ENCODE data around the gene KRTAP23-1. TPM values are rescaled to one million over a fixed set of nuclear protein-coding genes. Genes with fewer than 3 reads are reported as not detected.

The KRTAP23-1 gene
- total RNA-seq, 2 donors from 2014 or later = not detected

- H3K9ac ChIP-seq (ENCODE audit: extremely low read depth, low read length, poor library complexity, severe bottlenecking) = no peak overlapping the region
- H3K4me3 ChIP-seq (ENCODE audit: low read length) = no peak overlapping the region
- H3K36me3 ChIP-seq (ENCODE audit: control insufficient read depth, insufficient read depth, low read length) = no peaks in the 10 kb centered on the region
- no peaks in the 10 kb centered on the region for H3K27me3 ChIP-seq (ENCODE audit: control insufficient read depth, insufficient read depth, low read length, poor library complexity, severe bottlenecking)
- peaks cover 12% of the 10 kb centered on the region for H3K9me3 ChIP-seq (ENCODE audit: control insufficient read depth, low read length)
- no peak for DNase-seq
- whole genome bisulfite sequencing, 2 experiments (ENCODE audit: insufficient coverage in 1 of 2, insufficient read length in 1 of 2) = 86% methylated on average over 1 of the region's 2 CpGs; no CpG with 5 or more reads in 1 of the 2 experiments
- peak; percentile 54 for TF ChIP-seq CTCF (conservative IDR thresholded peaks at IDR 0.05)
- no peak overlapping the region for H3K27ac ChIP-seq (ENCODE audit: low read depth, low read length)
- Mint-ChIP-seq H3K27me3 (ENCODE audit: insufficient read depth) (no peaks in the 10 kb centered on the region), H3K9me3 (no peaks in the 10 kb centered on the region), H3K4me1 (peaks cover 6% of the 10 kb centered on the region), H3K4me3 (no peak overlapping the region), H3K27ac (no peak overlapping the region), H3K36me3 (ENCODE audit: low read depth) (no peaks in the 10 kb centered on the region)
- H3K4me1 ChIP-seq (ENCODE audit: control insufficient read depth, insufficient read depth, low read length) = peaks cover 4% of the 10 kb centered on the region
Measured at GRCh38 chr21:30345014-30345413, 3.4 kb downstream of the KRTAP23-1 start.

GRCh38 chr21:30340714-30341573 is 7.5 kb downstream of the KRTAP23-1 start:
- Mint-ChIP-seq H3K36me3 (ENCODE audit: low read depth) (no peaks in the 10 kb centered on the region), H3K4me1 (no peaks in the 10 kb centered on the region)
- DNase-seq = peak; percentile 81

GRCh38 chr21:30338717-30339116 is 9.7 kb downstream of the KRTAP23-1 start:
- Mint-ChIP-seq H3K36me3 (ENCODE audit: low read depth) (no peaks in the 10 kb centered on the region), H3K27ac (no peak overlapping the region), H3K9me3 (no peaks in the 10 kb centered on the region), H3K27me3 (ENCODE audit: insufficient read depth) (no peaks in the 10 kb centered on the region), H3K4me1 (no peaks in the 10 kb centered on the region), H3K4me3 (no peak overlapping the region)
- H3K4me3 ChIP-seq (ENCODE audit: low read length) = no peak overlapping the region
- no peak overlapping the region for H3K9ac ChIP-seq (ENCODE audit: extremely low read depth, low read length, poor library complexity, severe bottlenecking)
- no peaks in the 10 kb centered on the region for H3K36me3 ChIP-seq (ENCODE audit: control insufficient read depth, insufficient read depth, low read length)
- no peaks in the 10 kb centered on the region for H3K9me3 ChIP-seq (ENCODE audit: control insufficient read depth, low read length)
- WGBS, 2 experiments (ENCODE audit: insufficient coverage in 1 of 2, insufficient read length in 1 of 2) = 98 to 100% methylated on average over 4 of the region's 4 CpGs
- no peak for DNase-seq
- TF ChIP-seq CTCF (conservative IDR thresholded peaks at IDR 0.05) = no peak
- H3K27ac ChIP-seq (ENCODE audit: low read depth, low read length) = no peak overlapping the region
- H3K27me3 ChIP-seq (ENCODE audit: control insufficient read depth, insufficient read depth, low read length, poor library complexity, severe bottlenecking) = no peaks in the 10 kb centered on the region
- H3K4me1 ChIP-seq (ENCODE audit: control insufficient read depth, insufficient read depth, low read length) = no peaks in the 10 kb centered on the region

More at GRCh38 chr21:30340714-30341573, 7.5 kb downstream of the KRTAP23-1 start:
- H3K4me1 ChIP-seq (ENCODE audit: control insufficient read depth, insufficient read depth, low read length) = no peaks in the 10 kb centered on the region
- H3K9me3 ChIP-seq (ENCODE audit: control insufficient read depth, low read length) = peaks cover 10% of the 10 kb centered on the region
- H3K9ac ChIP-seq (ENCODE audit: extremely low read depth, low read length, poor library complexity, severe bottlenecking) = no peak overlapping the region
- Mint-ChIP-seq H3K4me3 (no peak overlapping the region), H3K27ac (no peak overlapping the region), H3K9me3 (no peaks in the 10 kb centered on the region), H3K27me3 (ENCODE audit: insufficient read depth) (no peaks in the 10 kb centered on the region)
- H3K4me3 ChIP-seq (ENCODE audit: low read length) = no peak overlapping the region
- WGBS, 2 experiments (ENCODE audit: insufficient coverage in 1 of 2, insufficient read length in 1 of 2) = 100% methylated on average over 1 of the region's 2 CpGs
- H3K27me3 ChIP-seq (ENCODE audit: control insufficient read depth, insufficient read depth, low read length, poor library complexity, severe bottlenecking) = no peaks in the 10 kb centered on the region
- no peak overlapping the region for H3K27ac ChIP-seq (ENCODE audit: low read depth, low read length)
- TF ChIP-seq CTCF (conservative IDR thresholded peaks at IDR 0.05) = peak; percentile 97
- H3K36me3 ChIP-seq (ENCODE audit: control insufficient read depth, insufficient read depth, low read length) = no peaks in the 10 kb centered on the region
